ENCODE measurements around the gene ECE1.
"Not testable (repeated sequence)": the region's sequence is repeated elsewhere in the genome, so short reads cannot be mapped to it uniquely, and the experiment has no call there.

The ECE1 gene

GRCh38 chr1:21290546-21290944 lies 282 bp upstream of the ECE1 start:
- in situ Hi-C loops (cut with HindIII; ENCODE audit: low pct_ligation_motif_present, low sequenced_read_pairs), result no loop called here
- H3K27ac ChIP-seq, result peak overlapping the region; percentile 35

GRCh38 chr1:21289127-21289526 lies 1.1 kb downstream of the ECE1 start:
- peaks cover 8% of the 10 kb centered on the region for H3K36me3 ChIP-seq (replicated peaks)
- no peak for TF ChIP-seq CTCF (IDR thresholded peaks at IDR 0.05; ENCODE audit: low read depth, low read length, missing control alignments)
- no peak for DNase-seq
- peak overlapping the region; percentile 71 for H3K4me3 ChIP-seq (ENCODE audit: low read depth, low read length)
- in situ Hi-C loops (cut with HindIII; ENCODE audit: low pct_ligation_motif_present, low sequenced_read_pairs), result no loop called here
- no peaks in the 10 kb centered on the region for H3K27me3 ChIP-seq (replicated peaks)
- H3K27ac ChIP-seq, result no peak overlapping the region

More at GRCh38 chr1:21290546-21290944, 282 bp upstream of the ECE1 start:
- Histone ChIP-seq H3K4me3 (ENCODE audit: low read depth, low read length) (peak overlapping the region; percentile 71), H3K36me3 (replicated peaks) (peaks cover 2% of the 10 kb centered on the region), H3K27me3 (replicated peaks) (no peaks in the 10 kb centered on the region)
- TF ChIP-seq CTCF (IDR thresholded peaks at IDR 0.05; ENCODE audit: low read depth, low read length, missing control alignments), result no peak
- DNase-seq, result no peak

- TF ChIP-seq CTCF (IDR thresholded peaks at IDR 0.05; ENCODE audit: low read depth, low read length, missing control alignments), result no peak
- H3K27me3 ChIP-seq (replicated peaks), result no peaks in the 10 kb centered on the region
- no peak overlapping the region for H3K4me3 ChIP-seq (ENCODE audit: low read depth, low read length)
- DNase-seq, result no peak
- no peak overlapping the region for H3K27ac ChIP-seq
- in situ Hi-C loops (cut with HindIII; ENCODE audit: low pct_ligation_motif_present, low sequenced_read_pairs), result no loop called here
- H3K36me3 ChIP-seq (replicated peaks), result peaks cover 13% of the 10 kb centered on the region
Observed at GRCh38 chr1:21287905-21288514, 2.3 kb downstream of the ECE1 start.

- H3K4me3 ChIP-seq (ENCODE audit: low read depth, low read length); H3K27me3 ChIP-seq (replicated peaks); H3K27ac ChIP-seq; DNase-seq; in situ Hi-C loops (cut with HindIII; ENCODE audit: low pct_ligation_motif_present, low sequenced_read_pairs): not testable (repeated sequence)
- peaks cover 13% of the 10 kb centered on the region for H3K36me3 ChIP-seq (replicated peaks)
Observed at GRCh38 chr1:21285386-21285785, 4.9 kb downstream of the ECE1 start.

- no peak overlapping the region for H3K4me3 ChIP-seq (ENCODE audit: low read depth, low read length)
- no peak for DNase-seq
- H3K36me3 ChIP-seq (replicated peaks), result peaks cover 13% of the 10 kb centered on the region
- H3K27ac ChIP-seq, result no peak overlapping the region
- in situ Hi-C loops (cut with HindIII; ENCODE audit: low pct_ligation_motif_present, low sequenced_read_pairs), result no loop called here
- H3K27me3 ChIP-seq (replicated peaks), result no peaks in the 10 kb centered on the region
- TF ChIP-seq CTCF (IDR thresholded peaks at IDR 0.05; ENCODE audit: low read depth, low read length, missing control alignments), result no peak
Observed at GRCh38 chr1:21285055-21285372, 5.2 kb downstream of the ECE1 start.

GRCh38 chr1:21284206-21285054 lies 5.8 kb downstream of the ECE1 start:
- H3K27ac ChIP-seq, result no peak overlapping the region
- no peaks in the 10 kb centered on the region for H3K27me3 ChIP-seq (replicated peaks)
- in situ Hi-C loops (cut with HindIII; ENCODE audit: low pct_ligation_motif_present, low sequenced_read_pairs), result no loop called here
- no peak for TF ChIP-seq CTCF (IDR thresholded peaks at IDR 0.05; ENCODE audit: low read depth, low read length, missing control alignments)
- H3K36me3 ChIP-seq (replicated peaks), result peaks cover 13% of the 10 kb centered on the region
- no peak for DNase-seq
- H3K4me3 ChIP-seq (ENCODE audit: low read depth, low read length), result no peak overlapping the region

Measured in brain microvascular endothelial cell (primary cell).